Measurements from ENCODE around the gene MICAL2. TPM values are rescaled to one million over a fixed set of nuclear protein-coding genes. Genes with fewer than 3 reads are reported as not detected.

MICAL2 gene
- total and polyA plus RNA-seq, 2 donors (not counting 1 experiment from before 2014, with no cell fraction given): 0.32 to 0.40 TPM

- POLR2A ChIA-PET: no interaction called here
- no peak for DNase-seq
- no peak overlapping the region for H3K9ac ChIP-seq (ENCODE audit: low read length)
- H4K20me1 ChIP-seq (ENCODE audit: control insufficient read depth, insufficient read depth, low read length, poor library complexity, severe bottlenecking): no peaks in the 10 kb centered on the region
- no peak overlapping the region for H3K27ac ChIP-seq (ENCODE audit: low read length in 2 of 2)
- H3K4me3 ChIP-seq (ENCODE audit: control extremely low read depth in 1 of 5, extremely low read depth in 1 of 5, insufficient read depth in 1 of 5, low read depth in 2 of 5, low read length in 4 of 5): no peak overlapping the region
- H3K9me3 Mint-ChIP-seq (ENCODE audit: insufficient read depth): no peaks in the 10 kb centered on the region
- H3K4me1 ChIP-seq (ENCODE audit: control insufficient read depth in 2 of 2, insufficient read depth in 2 of 2, low read length in 2 of 2): peaks cover 0 to 3% of the 10 kb centered on the region in 2 donors
- WGBS (ENCODE audit: insufficient coverage): 91% methylated on average over 2 of the region's 4 CpGs
- intact Hi-C loops (cut with micrococcal nuclease): no loop called here
- H3K27ac Mint-ChIP-seq: no peak overlapping the region
- H3K9me3 ChIP-seq (ENCODE audit: control extremely low read depth in 1 of 3, control insufficient read depth in 2 of 3, insufficient read depth in 1 of 3, low read length in 2 of 3): no peaks in the 10 kb centered on the region
- H3K4me3 Mint-ChIP-seq: no peak overlapping the region
- H3K79me2 ChIP-seq (ENCODE audit: control insufficient read depth, insufficient read depth, low read length): no peaks in the 10 kb centered on the region
- H3K4me1 Mint-ChIP-seq: peaks cover 4% of the 10 kb centered on the region
- peaks cover 32% of the 10 kb centered on the region for H3K27me3 Mint-ChIP-seq
- no peak for ATAC-seq (ENCODE audit: low read depth)
- H3K4me2 ChIP-seq (replicated peaks; ENCODE audit: low read depth, low read length, poor library complexity, severe bottlenecking): no peak overlapping the region
- CTCF ChIA-PET: no interaction called here
- peaks cover 0 to 3% (median 1%) of the 10 kb centered on the region in 4 experiments for H3K27me3 ChIP-seq (replicated peaks in 1 of 4; ENCODE audit: control extremely low read depth in 1 of 4, control insufficient read depth in 3 of 4, insufficient read depth in 4 of 4, low read length in 3 of 4)
- no peaks in the 10 kb centered on the region for H3K36me3 ChIP-seq (replicated peaks in 1 of 2; ENCODE audit: control extremely low read depth in 1 of 2, control insufficient read depth in 1 of 2, extremely low read depth in 1 of 2, insufficient read depth in 2 of 2, low read length in 1 of 2)
- H2AFZ ChIP-seq (ENCODE audit: insufficient read depth, low read depth, low read length, poor library complexity, severe bottlenecking): no peak overlapping the region
- TF ChIP-seq EZH2 (IDR thresholded peaks at IDR 0.05; ENCODE audit: borderline replicate concordance, insufficient read depth, low read depth, low read length, poor library complexity, severe bottlenecking) (no peak), CTCF (IDR thresholded peaks at IDR 0.05) (no peak)
Measured at GRCh38 chr11:12210200-12210599, 99.8 kb downstream of the MICAL2 start.

- WGBS (ENCODE audit: insufficient coverage): 85% methylated on average over 6 of the region's 7 CpGs
- Histone ChIP-seq H2AFZ (ENCODE audit: insufficient read depth, low read depth, low read length, poor library complexity, severe bottlenecking) (no peak overlapping the region), H4K20me1 (ENCODE audit: control insufficient read depth, insufficient read depth, low read length, poor library complexity, severe bottlenecking) (no peaks in the 10 kb centered on the region), H3K27ac (ENCODE audit: low read length in 2 of 2) (no peak overlapping the region), H3K79me2 (ENCODE audit: control insufficient read depth, insufficient read depth, low read length) (no peaks in the 10 kb centered on the region), H3K4me1 (ENCODE audit: control insufficient read depth in 2 of 2, insufficient read depth in 2 of 2, low read length in 2 of 2) (peaks cover 0 to 5% of the 10 kb centered on the region in 2 donors), H3K4me2 (replicated peaks; ENCODE audit: low read depth, low read length, poor library complexity, severe bottlenecking) (no peak overlapping the region), H3K36me3 (replicated peaks in 1 of 2; ENCODE audit: control extremely low read depth in 1 of 2, control insufficient read depth in 1 of 2, extremely low read depth in 1 of 2, insufficient read depth in 2 of 2, low read length in 1 of 2) (no peaks in the 10 kb centered on the region), H3K4me3 (ENCODE audit: control extremely low read depth in 1 of 5, extremely low read depth in 1 of 5, insufficient read depth in 1 of 5, low read depth in 2 of 5, low read length in 4 of 5) (no peak overlapping the region), H3K9me3 (ENCODE audit: control extremely low read depth in 1 of 3, control insufficient read depth in 2 of 3, insufficient read depth in 1 of 3, low read length in 2 of 3) (no peaks in the 10 kb centered on the region), H3K27me3 (replicated peaks in 1 of 4; ENCODE audit: control extremely low read depth in 1 of 4, control insufficient read depth in 3 of 4, insufficient read depth in 4 of 4, low read length in 3 of 4) (peaks cover 0 to 7% (median 1%) of the 10 kb centered on the region in 4 experiments), H3K9ac (ENCODE audit: low read length) (no peak overlapping the region)
- Mint-ChIP-seq H3K27me3 (peaks cover 37% of the 10 kb centered on the region), H3K27ac (no peak overlapping the region), H3K9me3 (ENCODE audit: insufficient read depth) (no peaks in the 10 kb centered on the region), H3K4me3 (no peak overlapping the region), H3K4me1 (peaks cover 7% of the 10 kb centered on the region)
- TF ChIP-seq EZH2 (IDR thresholded peaks at IDR 0.05; ENCODE audit: borderline replicate concordance, insufficient read depth, low read depth, low read length, poor library complexity, severe bottlenecking) (no peak), CTCF (IDR thresholded peaks at IDR 0.05) (no peak)
- POLR2A ChIA-PET: no interaction called here
- CTCF ChIA-PET: no interaction called here
- no peak for ATAC-seq (ENCODE audit: low read depth)
- no peak for DNase-seq
- intact Hi-C loops (cut with micrococcal nuclease): no loop called here
Measured at GRCh38 chr11:12211331-12212065, 101.1 kb downstream of the MICAL2 start.

Data from B cell (primary cell).